ENCODE results near the gene CLN5. TPM values are rescaled to one million over a fixed set of nuclear protein-coding genes. Genes with fewer than 3 reads are reported as not detected.

Gene CLN5
- total and polyA plus RNA-seq, 2 experiments from 2014 or later = 6.5 to 9.5 TPM

DNA sequence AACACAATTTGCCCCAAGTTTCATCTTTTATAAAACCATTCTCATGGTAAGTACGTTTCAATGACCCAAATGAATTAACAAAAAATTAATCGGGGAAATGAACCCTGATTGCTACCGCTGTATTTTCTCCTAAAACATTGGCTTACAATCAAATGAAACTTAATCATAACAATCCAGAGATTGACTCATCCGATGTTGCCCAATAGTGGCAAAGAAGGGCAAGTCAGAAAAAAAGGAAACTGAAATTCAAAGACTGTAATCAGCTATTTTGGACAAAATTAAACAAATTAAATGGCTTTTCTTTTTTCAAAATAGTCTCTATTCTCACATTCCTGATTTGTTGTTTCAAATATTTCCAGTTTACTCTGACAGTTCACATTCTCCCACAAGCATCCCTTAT lies 47.4 kb upstream of the CLN5 start:
- Histone ChIP-seq H3K4me3 (no peak overlapping the region), H3K9me2 (ENCODE audit: insufficient read depth) (0 out of 2 replicates have a peak, but pooled peaks cover 3% of the 10 kb centered on the region), H2AFZ (no peak overlapping the region), H4K20me1 (replicated peaks; ENCODE audit: insufficient read depth) (no peaks in the 10 kb centered on the region), H3K27me3 (ENCODE audit: insufficient read depth) (no peaks in the 10 kb centered on the region), H3K4me2 (no peak overlapping the region), H3K36me3 (ENCODE audit: insufficient read depth) (no peaks in the 10 kb centered on the region), H3K27ac (ENCODE audit: low read depth) (no peak overlapping the region), H3F3A (replicated peaks; ENCODE audit: low read depth) (no peaks in the 10 kb centered on the region), H3K4me1 (ENCODE audit: insufficient read depth) (no peaks in the 10 kb centered on the region), H3K79me2 (replicated peaks; ENCODE audit: insufficient read depth) (no peaks in the 10 kb centered on the region)
- H3K9me3 Mint-ChIP-seq = no peaks in the 10 kb centered on the region
- H3K27ac Mint-ChIP-seq = no peak overlapping the region
- no peak for TF ChIP-seq EZH2phosphoT487 (IDR thresholded peaks at IDR 0.05; ENCODE audit: unreplicated experiment)
- no peak for TF ChIP-seq REST (IDR thresholded peaks at IDR 0.05; ENCODE audit: unreplicated experiment)
- no peak for TF ChIP-seq JUNB (IDR thresholded peaks at IDR 0.05; ENCODE audit: unreplicated experiment)
- TF ChIP-seq NANOG (IDR thresholded peaks at IDR 0.05; ENCODE audit: borderline replicate concordance) = no peak
- TF ChIP-seq, protein P1, sequence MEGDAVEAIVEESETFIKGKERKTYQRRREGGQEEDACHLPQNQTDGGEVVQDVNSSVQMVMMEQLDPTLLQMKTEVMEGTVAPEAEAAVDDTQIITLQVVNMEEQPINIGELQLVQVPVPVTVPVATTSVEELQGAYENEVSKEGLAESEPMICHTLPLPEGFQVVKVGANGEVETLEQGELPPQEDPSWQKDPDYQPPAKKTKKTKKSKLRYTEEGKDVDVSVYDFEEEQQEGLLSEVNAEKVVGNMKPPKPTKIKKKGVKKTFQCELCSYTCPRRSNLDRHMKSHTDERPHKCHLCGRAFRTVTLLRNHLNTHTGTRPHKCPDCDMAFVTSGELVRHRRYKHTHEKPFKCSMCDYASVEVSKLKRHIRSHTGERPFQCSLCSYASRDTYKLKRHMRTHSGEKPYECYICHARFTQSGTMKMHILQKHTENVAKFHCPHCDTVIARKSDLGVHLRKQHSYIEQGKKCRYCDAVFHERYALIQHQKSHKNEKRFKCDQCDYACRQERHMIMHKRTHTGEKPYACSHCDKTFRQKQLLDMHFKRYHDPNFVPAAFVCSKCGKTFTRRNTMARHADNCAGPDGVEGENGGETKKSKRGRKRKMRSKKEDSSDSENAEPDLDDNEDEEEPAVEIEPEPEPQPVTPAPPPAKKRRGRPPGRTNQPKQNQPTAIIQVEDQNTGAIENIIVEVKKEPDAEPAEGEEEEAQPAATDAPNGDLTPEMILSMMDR (conservative IDR thresholded peaks at IDR 0.05; ENCODE audit: low read depth in 2 of 2) = no peak
- no peak for TF ChIP-seq EZH2 (IDR thresholded peaks at IDR 0.05; ENCODE audit: low read depth, unreplicated experiment)
- TF ChIP-seq CREB1 (CRISPR knock-in tag; IDR thresholded peaks at IDR 0.05; ENCODE audit: low read depth) = no peak
- TF ChIP-seq, protein P2, sequence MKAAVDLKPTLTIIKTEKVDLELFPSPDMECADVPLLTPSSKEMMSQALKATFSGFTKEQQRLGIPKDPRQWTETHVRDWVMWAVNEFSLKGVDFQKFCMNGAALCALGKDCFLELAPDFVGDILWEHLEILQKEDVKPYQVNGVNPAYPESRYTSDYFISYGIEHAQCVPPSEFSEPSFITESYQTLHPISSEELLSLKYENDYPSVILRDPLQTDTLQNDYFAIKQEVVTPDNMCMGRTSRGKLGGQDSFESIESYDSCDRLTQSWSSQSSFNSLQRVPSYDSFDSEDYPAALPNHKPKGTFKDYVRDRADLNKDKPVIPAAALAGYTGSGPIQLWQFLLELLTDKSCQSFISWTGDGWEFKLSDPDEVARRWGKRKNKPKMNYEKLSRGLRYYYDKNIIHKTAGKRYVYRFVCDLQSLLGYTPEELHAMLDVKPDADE (IDR thresholded peaks at IDR 0.05) = no peak
- no peak for TF ChIP-seq POLR2AphosphoS5 (IDR thresholded peaks at IDR 0.05; ENCODE audit: low read depth)
- TF ChIP-seq STAT1 (IDR thresholded peaks at IDR 0.05; ENCODE audit: unreplicated experiment) = no peak
- TF ChIP-seq ZNF331 (CRISPR knock-in tag; IDR thresholded peaks at IDR 0.05; ENCODE audit: low read depth) = no peak
- no peak for TF ChIP-seq ZNF462 (CRISPR knock-in tag; IDR thresholded peaks at IDR 0.05)
- no peak for TF ChIP-seq ZNF114 (CRISPR knock-in tag; IDR thresholded peaks at IDR 0.05)
- no peak overlapping the region for H3K4me3 Mint-ChIP-seq
- peaks cover 2% of the 10 kb centered on the region for H3K27me3 Mint-ChIP-seq (ENCODE audit: insufficient read depth, low read depth, poor library complexity)
- ATAC-seq (no peak), DNase-seq (ENCODE audit: low spot score) (no peak)
- no peaks in the 10 kb centered on the region for H3K4me1 Mint-ChIP-seq
- no peaks in the 10 kb centered on the region for H3K36me3 Mint-ChIP-seq (ENCODE audit: low read depth)

Data from GM23338 (cell line).